ENCODE data around the gene UGCG. TPM values are rescaled to one million over a fixed set of nuclear protein-coding genes. Genes with fewer than 3 reads are reported as not detected.

The UGCG gene
- total and polyA plus RNA-seq, 9 of the 15 experiments (the other 6 are each of a cell fraction or from before 2014, with no cell fraction given), result 20.0 to 40.3 (median 29.2) TPM

DNA sequence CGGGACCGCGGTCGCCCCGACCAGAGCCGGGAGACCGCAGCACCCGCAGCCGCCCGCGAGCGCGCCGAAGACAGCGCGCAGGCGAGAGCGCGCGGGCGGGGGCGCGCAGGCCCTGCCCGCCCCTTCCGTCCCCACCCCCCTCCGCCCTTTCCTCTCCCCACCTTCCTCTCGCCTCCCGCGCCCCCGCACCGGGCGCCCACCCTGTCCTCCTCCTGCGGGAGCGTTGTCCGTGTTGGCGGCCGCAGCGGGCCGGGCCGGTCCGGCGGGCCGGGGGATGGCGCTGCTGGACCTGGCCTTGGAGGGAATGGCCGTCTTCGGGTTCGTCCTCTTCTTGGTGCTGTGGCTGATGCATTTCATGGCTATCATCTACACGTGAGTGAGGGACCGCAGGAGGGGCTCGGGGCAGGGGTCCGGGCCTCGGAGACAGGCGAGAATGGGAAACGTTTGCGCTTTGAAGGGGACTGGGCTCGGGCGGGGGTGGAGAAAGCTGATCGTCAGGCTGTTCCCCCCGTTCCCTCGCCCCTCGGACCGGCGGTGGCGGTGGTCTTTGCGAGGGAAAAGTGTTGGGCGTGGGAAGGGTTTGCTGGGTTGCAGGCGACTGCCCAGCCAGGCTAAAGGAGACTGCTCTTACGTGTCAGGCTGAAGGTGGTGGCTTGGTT, 457 bp downstream of the UGCG start:
- peak overlapping the region; percentile 42 for H2AFZ ChIP-seq (ENCODE audit: low read depth, low read length)
- H3K9ac ChIP-seq (ENCODE audit: insufficient read depth in 1 of 2, low read depth in 2 of 2, low read length in 2 of 2), result peak overlapping the region; percentile 82 to 99
- CTCF ChIA-PET (ENCODE audit: low intra/inter-chr PET ratio), result interaction anchor here (0.6 to 0.7 kb wide), 2 partner anchors 94 to 178 kb away, joined by 3 to 4 read pairs; no protein-coding TSS in a partner anchor
- H3K9me1 ChIP-seq (ENCODE audit: control insufficient read depth, insufficient read depth, low read length), result no peaks in the 10 kb centered on the region
- POLR2A ChIA-PET, result interaction anchor here (1.0 to 1.9 kb wide), 3 partner anchors 13 to 376 kb away, joined by 3 to 6 read pairs (median 4); no protein-coding TSS in a partner anchor
- in situ Hi-C loops (cut with MboI), result no loop called here
- no TSS peak for BruUV-seq (replicated peaks)
- ATAC-seq, result peak; percentile 59
- H3K4me3 ChIP-seq, result peak overlapping the region; percentile 78
- no peaks in the 10 kb centered on the region for H4K20me1 ChIP-seq (replicated peaks; ENCODE audit: control insufficient read depth, insufficient read depth, low read length)
- intact Hi-C loops (cut with micrococcal nuclease), result loop anchor here (2.0 to 10.0 kb wide), 4 partner anchors 65 to 438 kb away; partner anchors contain the start of gene PTBP3
- 0% methylated on average over 34 of the region's 68 CpGs for WGBS (ENCODE audit: insufficient coverage, low coverage, missing lambda C conversion rate)
- no peaks in the 10 kb centered on the region; the same call in 1 of the 2 replicates for H3K9me3 ChIP-seq (replicated peaks; ENCODE audit: control insufficient read depth, insufficient read depth, low read depth, low read length)
- peaks cover 16 to 19% of the 10 kb centered on the region in 2 experiments; a peak in 4 of 5 replicates for H3K4me1 ChIP-seq (replicated peaks in 1 of 2; ENCODE audit: control insufficient read depth in 2 of 2, insufficient read depth in 2 of 2, low read length in 2 of 2)
- H3K4me2 ChIP-seq (ENCODE audit: insufficient read depth, low read length), result peak overlapping the region; percentile 72
- DNase-seq (ENCODE audit: extremely low read depth in 1 of 4, low spot score in 3 of 4), result peak; percentile 80 to 88 (median 84)
- H3K27me3 ChIP-seq (ENCODE audit: control insufficient read depth in 2 of 2, insufficient read depth in 2 of 2, low read length in 2 of 2), result no peaks in the 10 kb centered on the region
- no peaks in the 10 kb centered on the region; the same call in 2 of the 3 replicates for H3K36me3 ChIP-seq (ENCODE audit: control insufficient read depth, insufficient read depth, low read length)
- peaks cover 59% of the 10 kb centered on the region for H3K79me2 ChIP-seq (ENCODE audit: control insufficient read depth, insufficient read depth, low read length)
- FAIRE-seq, result no peak
- peak overlapping the region; percentile 80 for H3K27ac ChIP-seq (ENCODE audit: extremely low read depth, low read depth, low read length)
- TF ChIP-seq RBFOX2 (IDR thresholded peaks at IDR 0.05; ENCODE audit: low read depth, low read length) (no peak), ATF1 (CRISPR knock-in tag; IDR thresholded peaks at IDR 0.05) (no peak), ATF1 (tag; IDR thresholded peaks at IDR 0.05) (no peak), ZNF197 (CRISPR knock-in tag; IDR thresholded peaks at IDR 0.05; ENCODE audit: low read depth) (peak; percentile 83; the same call in 1 of the 2 replicates), AFF4 (CRISPR knock-in tag; IDR thresholded peaks at IDR 0.05) (peak; percentile 5; the same call in 1 of the 2 replicates), ZNF165 (CRISPR knock-in tag; IDR thresholded peaks at IDR 0.05; ENCODE audit: borderline replicate concordance) (no peak), BCL6 (CRISPR knock-in tag; IDR thresholded peaks at IDR 0.05) (no peak), MXD1 (CRISPR knock-in tag; IDR thresholded peaks at IDR 0.05; ENCODE audit: borderline replicate concordance, poor library complexity, severe bottlenecking) (no peak), SUPT5H (IDR thresholded peaks at IDR 0.05) (peak; percentile 41), PKNOX1 (IDR thresholded peaks at IDR 0.05) (no peak), HMGN3 (IDR thresholded peaks at IDR 0.05; ENCODE audit: borderline replicate concordance, extremely low read depth, insufficient read length, low read depth, low read length) (peak; percentile 77), ZNF507 (tag; conservative IDR thresholded peaks at IDR 0.05) (no peak)
- TF ChIP-seq, protein P1, sequence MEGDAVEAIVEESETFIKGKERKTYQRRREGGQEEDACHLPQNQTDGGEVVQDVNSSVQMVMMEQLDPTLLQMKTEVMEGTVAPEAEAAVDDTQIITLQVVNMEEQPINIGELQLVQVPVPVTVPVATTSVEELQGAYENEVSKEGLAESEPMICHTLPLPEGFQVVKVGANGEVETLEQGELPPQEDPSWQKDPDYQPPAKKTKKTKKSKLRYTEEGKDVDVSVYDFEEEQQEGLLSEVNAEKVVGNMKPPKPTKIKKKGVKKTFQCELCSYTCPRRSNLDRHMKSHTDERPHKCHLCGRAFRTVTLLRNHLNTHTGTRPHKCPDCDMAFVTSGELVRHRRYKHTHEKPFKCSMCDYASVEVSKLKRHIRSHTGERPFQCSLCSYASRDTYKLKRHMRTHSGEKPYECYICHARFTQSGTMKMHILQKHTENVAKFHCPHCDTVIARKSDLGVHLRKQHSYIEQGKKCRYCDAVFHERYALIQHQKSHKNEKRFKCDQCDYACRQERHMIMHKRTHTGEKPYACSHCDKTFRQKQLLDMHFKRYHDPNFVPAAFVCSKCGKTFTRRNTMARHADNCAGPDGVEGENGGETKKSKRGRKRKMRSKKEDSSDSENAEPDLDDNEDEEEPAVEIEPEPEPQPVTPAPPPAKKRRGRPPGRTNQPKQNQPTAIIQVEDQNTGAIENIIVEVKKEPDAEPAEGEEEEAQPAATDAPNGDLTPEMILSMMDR (IDR thresholded peaks at IDR 0.05 in 2 of 3, conservative IDR thresholded peaks at IDR 0.05 in 1 of 3; ENCODE audit: insufficient read depth in 2 of 3, low read depth in 1 of 3, low read length in 3 of 3), result peak in 2 of 3 experiments; percentile 3 to 45; a peak in 2 of 6 replicates
